Suppressor macrophage treated with lipopolysaccharide for 4 hours (primary cell): ENCODE data around the gene REV3L.
"Not testable (repeated sequence)": the region's sequence is repeated elsewhere in the genome, so short reads cannot be mapped to it uniquely, and the experiment has no call there.

ENCODE experiments used
- DNase-seq: peaks from one replicate; pipeline ENCODE4 v3.0.0-alpha.2; 2020

The REV3L gene

DNA sequence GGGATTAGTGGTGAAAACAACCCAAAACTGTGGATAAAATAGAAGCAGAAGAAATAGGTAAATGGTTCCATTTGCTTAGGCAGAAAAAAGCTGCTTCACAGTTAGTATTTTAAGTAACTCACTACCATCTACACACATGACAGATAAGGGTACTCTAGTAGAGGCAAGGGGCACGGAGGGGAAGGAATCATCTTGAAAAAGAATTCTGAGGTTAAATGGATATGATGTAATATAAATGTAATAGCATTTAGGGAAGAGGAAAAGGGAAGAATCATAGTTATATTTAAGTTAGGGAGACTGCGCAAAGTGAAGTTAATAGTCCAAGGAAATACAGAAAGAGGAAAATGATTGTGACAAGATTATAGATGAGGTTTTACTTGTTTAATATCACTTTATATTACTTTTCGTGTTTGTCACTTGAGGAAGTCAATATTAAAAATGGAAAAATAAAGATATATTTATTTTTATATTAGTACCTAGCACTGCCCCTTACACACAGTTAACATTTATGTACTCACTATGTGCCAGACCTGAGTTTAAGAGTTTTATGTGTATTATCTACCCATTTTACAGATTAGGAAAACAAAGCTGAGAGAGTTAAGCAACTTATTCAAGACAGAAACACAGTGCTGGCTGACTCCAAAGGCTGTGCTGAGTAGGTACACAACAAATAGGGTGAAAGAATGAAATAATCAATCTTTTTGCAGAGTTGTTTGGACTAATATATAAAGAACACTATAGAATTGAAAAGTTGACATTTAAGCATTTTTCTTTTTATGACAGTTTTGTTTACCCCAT is 128.1 kb downstream of the REV3L start:
- peak; percentile 54 for DNase-seq

- no peak for DNase-seq
Observed at GRCh38 chr6:111353912-111354462, 129.0 kb downstream of the REV3L start.

GRCh38 chr6:111347589-111347988 is 135.4 kb downstream of the REV3L start:
- no peak for DNase-seq

- no peak for DNase-seq
Observed at GRCh38 chr6:111342913-111343312, 140.1 kb downstream of the REV3L start.

DNA sequence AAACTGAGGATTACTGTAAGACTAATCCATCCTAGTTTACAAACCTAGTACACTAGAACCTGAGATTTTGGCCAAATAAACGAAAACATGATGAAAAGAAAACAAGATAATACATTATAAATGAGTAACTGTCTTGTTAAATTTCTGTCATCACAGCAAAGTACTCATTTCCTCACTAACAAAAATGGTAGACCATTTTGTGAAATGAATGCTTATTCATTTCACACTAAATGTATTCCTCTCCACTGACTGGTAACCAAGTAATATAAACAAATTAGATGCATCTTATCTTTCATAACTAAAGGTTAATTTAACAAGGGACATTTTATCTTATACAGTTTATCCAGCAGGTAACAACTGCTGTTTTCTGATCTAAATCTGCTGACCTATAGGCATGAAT is 143.7 kb downstream of the REV3L start:
- no peak for DNase-seq

- DNase-seq, result no peak
Observed at GRCh38 chr6:111338843-111339242, 144.2 kb downstream of the REV3L start.

- no peak for DNase-seq
Observed at GRCh38 chr6:111337829-111338236, 145.2 kb downstream of the REV3L start.

GRCh38 chr6:111329882-111330633 is 153.0 kb downstream of the REV3L start:
- no peak for DNase-seq

GRCh38 chr6:111326563-111326962 is 156.5 kb downstream of the REV3L start:
- DNase-seq, result no peak

DNA sequence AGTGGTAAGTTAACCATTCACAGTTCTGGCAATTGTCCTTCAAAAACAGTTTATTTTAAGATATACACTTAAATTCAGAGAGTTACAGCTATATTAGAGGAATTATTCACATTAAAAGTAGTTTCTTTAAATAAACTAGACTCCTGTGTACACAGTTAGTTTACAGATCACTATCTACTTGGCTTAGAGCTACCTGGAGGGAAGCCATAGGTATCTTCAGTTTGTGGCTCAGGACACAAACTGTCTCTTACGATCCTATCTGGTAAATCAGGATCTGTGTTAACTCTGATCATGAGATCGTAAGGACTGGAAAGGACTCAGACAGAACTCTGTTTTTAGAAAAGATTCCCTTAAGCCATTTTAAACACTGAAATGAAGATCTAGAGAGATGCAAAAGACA is 160.9 kb downstream of the REV3L start:
- DNase-seq, result no peak

DNA sequence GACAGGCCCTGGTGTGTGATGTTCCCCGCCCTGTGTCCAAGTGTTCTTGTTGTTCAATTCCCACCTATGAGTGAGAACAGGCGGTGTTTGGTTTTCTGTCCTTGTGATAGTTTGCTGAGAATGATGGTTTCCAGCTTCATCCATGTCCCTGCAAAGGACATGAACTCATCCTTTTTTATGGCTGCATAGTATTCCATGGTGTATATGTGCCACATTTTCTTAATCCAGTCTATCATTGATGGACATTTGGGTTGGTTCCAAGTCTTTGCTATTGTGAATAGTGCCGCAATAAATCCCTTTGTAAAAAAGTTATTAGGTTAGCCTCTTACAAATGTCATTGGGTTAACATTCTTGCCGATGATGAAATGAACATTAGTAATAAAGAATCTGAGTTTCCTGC is 175.1 kb downstream of the REV3L start:
- DNase-seq, result not testable (repeated sequence)

DNA sequence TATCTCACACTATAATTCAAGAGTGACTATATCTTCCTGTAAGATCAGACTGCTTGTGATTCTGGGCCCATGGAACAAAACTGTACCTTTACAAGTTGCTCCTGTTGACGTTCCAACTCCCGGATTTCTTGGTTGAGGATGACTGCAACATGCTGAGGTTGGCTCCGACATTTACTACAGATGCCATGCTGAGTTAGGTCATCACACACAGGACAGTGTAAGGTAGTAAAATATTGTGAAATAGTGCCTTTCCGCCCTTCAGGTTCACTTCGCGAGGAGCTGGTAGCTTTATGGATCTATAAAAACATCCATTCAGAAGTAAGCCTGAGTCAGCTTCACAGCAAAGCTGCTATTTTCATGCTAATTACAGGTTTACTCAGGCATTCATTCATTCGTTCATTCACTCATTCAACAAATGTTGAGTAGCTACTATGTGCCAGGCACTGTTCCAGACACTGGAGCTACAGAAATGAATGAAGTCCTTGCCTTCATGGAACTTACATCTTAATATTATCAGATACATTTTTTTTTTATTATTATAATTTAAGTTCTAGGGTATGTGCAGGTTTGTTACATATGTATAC is 175.7 kb downstream of the REV3L start:
- no peak for DNase-seq

GRCh38 chr6:111306104-111306888 is 176.7 kb downstream of the REV3L start:
- DNase-seq, result no peak

DNA sequence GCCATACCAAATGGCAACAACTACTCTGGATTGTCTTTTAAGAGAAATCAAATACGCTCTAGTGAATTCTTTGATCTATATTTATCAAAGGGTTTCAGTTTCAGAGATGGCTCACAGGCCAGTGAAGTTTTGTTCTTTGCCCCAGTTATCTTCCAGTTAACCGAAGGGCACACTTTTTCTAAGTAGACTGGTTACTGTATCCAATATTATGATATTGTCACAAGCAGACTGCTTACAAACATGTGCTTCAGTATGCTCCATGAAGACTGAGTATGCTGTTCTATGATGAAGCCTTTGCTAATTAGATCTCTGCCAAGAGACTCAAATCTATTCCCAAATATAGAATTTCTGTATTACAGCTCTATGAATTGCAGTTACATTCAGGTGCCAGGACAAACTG is 181.1 kb downstream of the REV3L start:
- no peak for DNase-seq

GRCh38 chr6:111300938-111301800 is 181.8 kb downstream of the REV3L start:
- not testable (repeated sequence) for DNase-seq

DNA sequence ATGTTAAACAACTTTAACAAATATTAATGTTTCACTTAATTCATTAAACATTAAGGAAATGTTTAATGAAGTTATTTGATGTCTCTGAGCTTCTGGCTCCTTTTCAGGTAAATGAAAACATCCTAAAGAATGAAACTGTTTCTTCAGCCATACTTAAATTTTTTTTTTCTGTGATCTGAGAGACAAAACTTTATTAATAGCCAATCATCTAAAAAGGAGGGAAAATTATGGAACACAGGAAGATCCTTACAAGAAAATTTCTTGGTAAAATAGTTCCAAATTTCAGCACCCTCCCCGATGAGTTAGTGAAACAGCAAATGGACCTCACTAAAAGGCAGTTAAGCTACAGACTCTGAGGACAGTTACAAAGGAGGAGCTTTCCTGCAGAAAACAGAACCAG is 185.2 kb downstream of the REV3L start:
- DNase-seq, result no peak

- DNase-seq, result no peak
Observed at GRCh38 chr6:111294374-111294967, 188.5 kb downstream of the REV3L start.

DNA sequence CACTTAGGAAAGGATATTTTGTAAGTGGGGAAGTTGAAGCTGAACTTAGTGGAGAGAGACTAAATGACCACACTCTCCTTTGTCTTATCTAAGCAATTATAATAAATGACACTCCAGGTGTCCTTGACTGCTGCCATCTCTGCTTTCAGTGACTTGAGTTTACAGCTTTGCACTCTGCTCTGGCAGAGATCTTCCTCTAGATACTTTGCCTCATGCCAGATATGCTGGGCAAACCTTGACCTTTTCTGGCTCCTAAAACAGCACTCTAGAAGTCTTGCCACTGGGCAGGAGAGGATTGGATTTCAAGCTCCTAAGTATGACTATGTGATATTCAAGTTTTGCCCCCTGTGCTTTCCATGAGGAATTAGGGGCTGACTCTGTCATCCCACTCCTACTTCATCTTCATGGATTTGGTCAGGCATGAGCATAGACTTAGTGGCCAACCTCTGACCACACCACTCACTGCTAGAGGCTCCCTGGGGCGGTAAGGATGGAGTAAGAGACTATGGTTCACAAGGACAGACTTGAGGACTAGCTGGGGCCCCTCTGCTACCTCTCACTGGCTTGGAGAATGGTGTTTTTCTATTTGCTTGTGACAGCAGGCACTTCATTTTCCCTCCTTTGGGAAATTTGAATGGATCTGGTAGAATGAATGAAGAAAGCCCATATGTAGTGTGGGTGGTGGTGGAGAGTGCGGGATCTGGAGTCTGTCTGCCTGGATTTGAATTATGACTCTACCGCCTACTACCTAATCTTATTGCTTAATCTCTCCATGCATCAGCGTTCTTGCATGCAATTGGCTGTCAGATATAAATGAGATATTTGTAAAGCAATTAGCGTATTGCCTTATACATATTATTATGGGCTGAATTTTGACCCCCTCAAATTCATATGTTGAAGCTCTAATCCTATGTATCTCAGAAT is 191.4 kb downstream of the REV3L start:
- DNase-seq, result peak; percentile 29

DNA sequence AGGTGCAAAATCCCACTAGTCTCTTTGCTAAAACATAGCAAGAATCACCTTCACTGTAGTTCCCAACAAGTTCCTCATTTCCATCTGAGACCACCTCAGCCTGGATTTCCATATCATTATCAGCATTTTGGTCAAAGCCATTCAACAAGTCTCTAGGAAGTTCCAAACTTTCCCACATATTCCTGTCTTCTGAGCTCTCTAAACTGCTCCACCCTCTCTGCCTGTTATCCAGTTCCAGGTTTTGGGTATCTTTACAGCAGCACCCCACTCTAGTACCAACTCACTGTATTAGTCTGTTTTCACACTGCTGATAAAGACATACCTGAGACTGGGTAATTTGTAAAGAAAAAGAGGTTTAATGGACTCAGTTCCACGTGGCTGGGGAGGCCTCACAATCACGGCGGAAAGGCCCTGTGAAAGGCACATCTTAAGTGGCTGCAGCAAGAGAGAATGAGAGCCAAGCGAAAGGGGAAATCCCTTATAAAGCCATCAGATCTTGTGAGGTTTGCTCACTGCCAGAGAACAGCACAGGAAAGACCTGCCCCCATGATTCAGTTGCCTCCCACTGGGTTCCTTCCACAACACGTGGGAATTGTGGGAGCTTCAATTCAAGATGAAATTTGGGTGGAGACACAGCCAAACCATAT is 192.2 kb downstream of the REV3L start:
- DNase-seq, result peak; percentile 91

DNA sequence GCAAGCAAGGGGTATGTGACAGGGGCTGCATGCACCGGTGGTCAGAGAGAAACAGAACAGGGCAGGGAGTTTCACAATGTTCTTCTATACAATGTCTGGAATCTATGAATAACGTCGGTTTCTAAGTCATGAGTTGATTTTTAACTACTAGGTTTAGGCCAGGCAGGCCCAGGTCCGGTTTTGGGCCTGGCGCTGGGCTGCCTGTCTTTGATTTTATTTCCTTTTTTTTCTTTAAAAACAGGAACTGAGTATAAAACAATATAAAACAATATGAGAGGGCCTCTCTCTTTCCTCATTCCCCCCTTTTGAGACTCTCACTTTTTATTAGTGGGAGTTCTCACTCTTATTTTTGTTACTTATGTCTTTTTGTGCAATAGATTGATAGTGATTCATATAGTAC is 198.7 kb downstream of the REV3L start:
- DNase-seq, result peak; percentile 39
